ENCODE measurements around the gene EIF3B. TPM values are rescaled to one million over a fixed set of nuclear protein-coding genes. Genes with fewer than 3 reads are reported as not detected.
A peak's percentile ranks its signal among the peaks of the same experiment; 100 is the strongest.

Gene EIF3B
- total and polyA plus RNA-seq, 9 of the 15 experiments (the other 6 are each of a cell fraction or from before 2014, with no cell fraction given) = 25.9 to 494 (median 357) TPM

DNA sequence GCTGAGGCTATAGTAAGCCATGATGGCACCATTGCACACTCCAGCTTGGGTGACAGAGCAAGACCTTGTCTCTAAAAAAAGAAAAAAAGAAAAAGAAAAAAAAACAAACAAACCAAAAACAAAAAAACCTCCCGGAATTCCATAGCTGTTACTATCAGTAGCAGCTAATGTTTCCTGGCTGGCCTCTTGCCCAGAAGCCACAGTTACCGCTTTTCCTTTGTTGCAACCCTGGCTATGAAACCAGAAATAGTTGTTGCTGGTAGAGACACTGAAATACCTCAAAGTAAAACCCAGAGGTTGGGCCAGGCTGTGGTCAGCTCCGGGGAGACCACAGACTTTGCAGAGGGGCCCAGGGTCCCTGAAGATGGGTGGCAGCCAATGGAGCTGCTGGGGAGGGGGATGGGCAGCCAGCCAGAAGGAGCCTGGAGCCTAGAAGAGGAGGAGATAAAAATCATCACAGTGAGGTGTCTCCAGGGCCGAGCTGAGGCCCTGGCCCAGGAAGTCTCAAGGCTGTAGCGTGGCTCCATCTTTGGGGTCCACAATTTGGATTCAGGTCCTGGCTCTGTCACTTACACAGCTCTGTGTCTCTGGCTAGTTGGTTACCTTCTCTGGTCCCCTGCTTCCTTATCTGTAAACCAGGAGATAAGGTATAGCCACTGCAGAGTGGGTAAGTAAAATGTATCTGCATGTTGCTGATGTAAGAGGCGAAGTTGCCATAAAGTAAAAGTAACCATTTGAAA lies 45.4 kb downstream of the EIF3B start (continued):
- TF ChIP-seq, protein P1, sequence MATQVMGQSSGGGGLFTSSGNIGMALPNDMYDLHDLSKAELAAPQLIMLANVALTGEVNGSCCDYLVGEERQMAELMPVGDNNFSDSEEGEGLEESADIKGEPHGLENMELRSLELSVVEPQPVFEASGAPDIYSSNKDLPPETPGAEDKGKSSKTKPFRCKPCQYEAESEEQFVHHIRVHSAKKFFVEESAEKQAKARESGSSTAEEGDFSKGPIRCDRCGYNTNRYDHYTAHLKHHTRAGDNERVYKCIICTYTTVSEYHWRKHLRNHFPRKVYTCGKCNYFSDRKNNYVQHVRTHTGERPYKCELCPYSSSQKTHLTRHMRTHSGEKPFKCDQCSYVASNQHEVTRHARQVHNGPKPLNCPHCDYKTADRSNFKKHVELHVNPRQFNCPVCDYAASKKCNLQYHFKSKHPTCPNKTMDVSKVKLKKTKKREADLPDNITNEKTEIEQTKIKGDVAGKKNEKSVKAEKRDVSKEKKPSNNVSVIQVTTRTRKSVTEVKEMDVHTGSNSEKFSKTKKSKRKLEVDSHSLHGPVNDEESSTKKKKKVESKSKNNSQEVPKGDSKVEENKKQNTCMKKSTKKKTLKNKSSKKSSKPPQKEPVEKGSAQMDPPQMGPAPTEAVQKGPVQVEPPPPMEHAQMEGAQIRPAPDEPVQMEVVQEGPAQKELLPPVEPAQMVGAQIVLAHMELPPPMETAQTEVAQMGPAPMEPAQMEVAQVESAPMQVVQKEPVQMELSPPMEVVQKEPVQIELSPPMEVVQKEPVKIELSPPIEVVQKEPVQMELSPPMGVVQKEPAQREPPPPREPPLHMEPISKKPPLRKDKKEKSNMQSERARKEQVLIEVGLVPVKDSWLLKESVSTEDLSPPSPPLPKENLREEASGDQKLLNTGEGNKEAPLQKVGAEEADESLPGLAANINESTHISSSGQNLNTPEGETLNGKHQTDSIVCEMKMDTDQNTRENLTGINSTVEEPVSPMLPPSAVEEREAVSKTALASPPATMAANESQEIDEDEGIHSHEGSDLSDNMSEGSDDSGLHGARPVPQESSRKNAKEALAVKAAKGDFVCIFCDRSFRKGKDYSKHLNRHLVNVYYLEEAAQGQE (IDR thresholded peaks at IDR 0.05; ENCODE audit: borderline replicate concordance) = peak; percentile 20; the same call in 1 of the 2 replicates
- TF ChIP-seq, protein P1 (CRISPR knock-in tag; IDR thresholded peaks at IDR 0.05; ENCODE audit: low read depth) = no peak
- TF ChIP-seq, protein P2, sequence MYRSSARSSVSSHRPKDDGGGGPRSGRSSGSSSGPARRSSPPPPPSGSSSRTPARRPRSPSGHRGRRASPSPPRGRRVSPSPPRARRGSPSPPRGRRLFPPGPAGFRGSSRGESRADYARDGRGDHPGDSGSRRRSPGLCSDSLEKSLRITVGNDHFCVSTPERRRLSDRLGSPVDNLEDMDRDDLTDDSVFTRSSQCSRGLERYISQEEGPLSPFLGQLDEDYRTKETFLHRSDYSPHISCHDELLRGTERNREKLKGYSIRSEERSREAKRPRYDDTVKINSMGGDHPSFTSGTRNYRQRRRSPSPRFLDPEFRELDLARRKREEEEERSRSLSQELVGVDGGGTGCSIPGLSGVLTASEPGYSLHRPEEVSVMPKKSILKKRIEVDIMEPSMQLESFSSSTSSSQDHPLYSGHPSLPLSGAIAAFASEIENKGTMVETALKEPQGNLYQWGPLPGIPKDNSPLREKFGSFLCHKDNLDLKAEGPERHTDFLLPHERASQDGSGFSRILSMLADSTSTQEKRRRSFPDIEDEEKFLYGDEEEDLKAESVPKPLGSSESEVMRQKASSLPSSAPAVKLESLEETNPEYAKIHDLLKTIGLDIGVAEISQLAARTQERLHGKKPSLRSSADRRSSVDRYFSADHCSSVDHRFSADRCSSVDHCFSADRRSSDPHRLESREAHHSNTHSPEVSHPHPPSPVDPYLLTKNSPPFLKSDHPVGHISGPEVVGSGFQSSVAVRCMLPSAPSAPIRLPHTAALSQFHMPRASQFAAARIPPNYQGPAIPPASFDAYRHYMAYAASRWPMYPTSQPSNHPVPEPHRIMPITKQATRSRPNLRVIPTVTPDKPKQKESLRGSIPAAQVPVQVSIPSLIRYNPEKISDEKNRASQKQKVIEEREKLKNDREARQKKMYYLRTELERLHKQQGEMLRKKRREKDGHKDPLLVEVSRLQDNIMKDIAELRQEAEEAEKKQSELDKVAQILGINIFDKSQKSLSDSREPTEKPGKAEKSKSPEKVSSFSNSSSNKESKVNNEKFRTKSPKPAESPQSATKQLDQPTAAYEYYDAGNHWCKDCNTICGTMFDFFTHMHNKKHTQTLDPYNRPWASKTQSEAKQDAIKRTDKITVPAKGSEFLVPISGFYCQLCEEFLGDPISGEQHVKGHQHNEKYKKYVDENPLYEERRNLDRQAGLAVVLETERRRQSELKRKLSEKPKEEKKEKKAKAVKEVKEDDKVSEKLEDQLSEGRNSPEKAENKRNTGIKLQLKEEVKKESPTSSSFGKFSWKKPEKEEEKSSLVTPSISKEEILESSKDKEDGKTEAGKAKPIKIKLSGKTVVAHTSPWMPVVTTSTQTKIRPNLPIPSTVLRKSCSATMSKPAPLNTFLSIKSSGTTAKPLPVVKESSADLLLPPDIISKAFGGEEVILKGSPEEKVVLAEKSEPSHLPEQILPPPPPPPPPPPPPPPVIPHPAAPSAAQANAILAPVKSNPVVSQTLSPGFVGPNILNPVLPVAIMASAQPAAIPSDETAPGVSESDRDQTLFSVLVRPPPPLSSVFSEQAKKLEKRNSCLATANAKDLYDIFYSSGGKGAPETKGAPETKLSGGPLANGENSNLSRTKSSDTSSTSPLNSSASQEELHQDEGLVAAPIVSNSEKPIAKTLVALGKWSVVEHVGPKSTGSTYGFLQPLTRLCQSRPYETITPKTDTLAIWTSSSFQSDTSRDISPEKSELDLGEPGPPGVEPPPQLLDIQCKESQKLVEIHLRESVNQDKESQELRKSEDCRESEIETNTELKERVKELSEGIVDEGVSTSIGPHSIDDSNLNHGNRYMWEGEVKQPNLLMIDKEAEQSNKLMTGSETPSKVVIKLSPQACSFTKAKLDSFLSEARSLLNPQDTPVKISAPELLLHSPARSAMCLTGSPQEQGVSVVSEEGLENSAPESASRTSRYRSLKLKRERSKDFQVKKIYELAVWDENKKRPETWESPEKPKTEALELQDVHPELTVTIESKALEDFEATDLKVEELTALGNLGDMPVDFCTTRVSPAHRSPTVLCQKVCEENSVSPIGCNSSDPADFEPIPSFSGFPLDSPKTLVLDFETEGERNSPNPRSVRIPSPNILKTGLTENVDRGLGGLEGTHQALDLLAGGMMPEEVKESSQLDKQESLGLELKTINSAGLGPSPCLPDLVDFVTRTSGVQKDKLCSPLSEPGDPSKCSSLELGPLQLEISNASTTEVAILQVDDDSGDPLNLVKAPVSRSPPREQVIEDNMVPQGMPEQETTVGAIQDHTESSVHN (IDR thresholded peaks at IDR 0.05; ENCODE audit: borderline replicate concordance in 1 of 2, low read depth in 1 of 2) = 0 out of 4 replicates have a peak, but pooled peaks of 1 of the 2 experiments have one; percentile 31
- TF ChIP-seq, protein P3, sequence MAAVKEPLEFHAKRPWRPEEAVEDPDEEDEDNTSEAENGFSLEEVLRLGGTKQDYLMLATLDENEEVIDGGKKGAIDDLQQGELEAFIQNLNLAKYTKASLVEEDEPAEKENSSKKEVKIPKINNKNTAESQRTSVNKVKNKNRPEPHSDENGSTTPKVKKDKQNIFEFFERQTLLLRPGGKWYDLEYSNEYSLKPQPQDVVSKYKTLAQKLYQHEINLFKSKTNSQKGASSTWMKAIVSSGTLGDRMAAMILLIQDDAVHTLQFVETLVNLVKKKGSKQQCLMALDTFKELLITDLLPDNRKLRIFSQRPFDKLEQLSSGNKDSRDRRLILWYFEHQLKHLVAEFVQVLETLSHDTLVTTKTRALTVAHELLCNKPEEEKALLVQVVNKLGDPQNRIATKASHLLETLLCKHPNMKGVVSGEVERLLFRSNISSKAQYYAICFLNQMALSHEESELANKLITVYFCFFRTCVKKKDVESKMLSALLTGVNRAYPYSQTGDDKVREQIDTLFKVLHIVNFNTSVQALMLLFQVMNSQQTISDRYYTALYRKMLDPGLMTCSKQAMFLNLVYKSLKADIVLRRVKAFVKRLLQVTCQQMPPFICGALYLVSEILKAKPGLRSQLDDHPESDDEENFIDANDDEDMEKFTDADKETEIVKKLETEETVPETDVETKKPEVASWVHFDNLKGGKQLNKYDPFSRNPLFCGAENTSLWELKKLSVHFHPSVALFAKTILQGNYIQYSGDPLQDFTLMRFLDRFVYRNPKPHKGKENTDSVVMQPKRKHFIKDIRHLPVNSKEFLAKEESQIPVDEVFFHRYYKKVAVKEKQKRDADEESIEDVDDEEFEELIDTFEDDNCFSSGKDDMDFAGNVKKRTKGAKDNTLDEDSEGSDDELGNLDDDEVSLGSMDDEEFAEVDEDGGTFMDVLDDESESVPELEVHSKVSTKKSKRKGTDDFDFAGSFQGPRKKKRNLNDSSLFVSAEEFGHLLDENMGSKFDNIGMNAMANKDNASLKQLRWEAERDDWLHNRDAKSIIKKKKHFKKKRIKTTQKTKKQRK (IDR thresholded peaks at IDR 0.05; ENCODE audit: borderline replicate concordance, low read depth, low read length) = no peak
- no peak for TF ChIP-seq RBM14 (IDR thresholded peaks at IDR 0.05; ENCODE audit: borderline replicate concordance, insufficient read depth, low read depth, low read length)

All from K562 (cell line).